Thoracic aorta (tissue), 2 donors: ENCODE results near the gene PARD3B. TPM values are rescaled to one million over a fixed set of nuclear protein-coding genes. Genes with fewer than 3 reads are reported as not detected.

Experiments
- ATAC-seq: fragments of 150-250 bp; one replicate; pipeline ENCODE4 v1.8.0; 2017; ENCODE audit warnings: low read depth; ENCODE audit not compliant: insufficient number of reproducible peaks, low FRiP score
- DNase-seq: peaks from one replicate; pipeline ENCODE4 v3.0.0-alpha.2; 2020; ENCODE audit warnings: low spot score
- H3K27ac ChIP-seq, 2 donors: fragments of 200-600 bp; sonication (generic); 1 replicate in 1 of 2; 2 replicates in 1 of 2; pipeline ENCODE4 v1.5.1; 2016; ENCODE audit warnings: mild to moderate bottlenecking in 2 of 2, moderate library complexity in 2 of 2
- H3K27me3 ChIP-seq: fragments of 200-600 bp; sonication (generic); replicated peaks from 2 replicates; pipeline ENCODE4 v1.6.0; 2016; ENCODE audit warnings: mild to moderate bottlenecking; ENCODE audit not compliant: insufficient read depth
- H3K36me3 ChIP-seq: fragments of 200-600 bp; sonication (generic); one replicate; pipeline ENCODE4 v1.5.1; 2016
- H3K4me1 ChIP-seq, 2 donors: fragments of 200-600 bp; sonication (generic); 1 replicate in 1 of 2; 2 replicates in 1 of 2; pipeline versions ENCODE4 v1.5.1 to v1.6.0; 2016; ENCODE audit warnings: low read depth in 2 of 2, mild to moderate bottlenecking in 1 of 2; ENCODE audit not compliant: control insufficient read depth in 1 of 2
- H3K4me3 ChIP-seq: fragments of 200-600 bp; sonication (generic); 2 replicates; pipeline ENCODE4 v1.5.1; 2016; ENCODE audit warnings: mild to moderate bottlenecking
- H3K9me3 ChIP-seq: fragments of 200-600 bp; sonication (generic); 2 replicates; pipeline ENCODE4 v1.5.1; 2016
- total RNA-seq, 2 donors: library from RNA; depleted of rRNA; stranded (reverse); fragments of >200 nt; gene quantifications; one replicate each; pipeline versions ENCODE4 v1.1.0 to v1.2.3, GENCODE V29; 2016
- TF ChIP-seq, protein P1 (sequence below): fragments of 200-600 bp; sonication (generic); IDR thresholded peaks from one replicate; pipeline ENCODE4 v1.5.1; 2019; ENCODE audit warnings: antibody characterized with exemption

PARD3B gene
- total RNA-seq, 2 donors from 2014 or later = 25.7 to 34.5 TPM

- no peaks in the 10 kb centered on the region for H3K36me3 ChIP-seq
- peaks cover 4 to 12% of the 10 kb centered on the region in 2 donors for H3K4me1 ChIP-seq
- TF ChIP-seq, protein P1, sequence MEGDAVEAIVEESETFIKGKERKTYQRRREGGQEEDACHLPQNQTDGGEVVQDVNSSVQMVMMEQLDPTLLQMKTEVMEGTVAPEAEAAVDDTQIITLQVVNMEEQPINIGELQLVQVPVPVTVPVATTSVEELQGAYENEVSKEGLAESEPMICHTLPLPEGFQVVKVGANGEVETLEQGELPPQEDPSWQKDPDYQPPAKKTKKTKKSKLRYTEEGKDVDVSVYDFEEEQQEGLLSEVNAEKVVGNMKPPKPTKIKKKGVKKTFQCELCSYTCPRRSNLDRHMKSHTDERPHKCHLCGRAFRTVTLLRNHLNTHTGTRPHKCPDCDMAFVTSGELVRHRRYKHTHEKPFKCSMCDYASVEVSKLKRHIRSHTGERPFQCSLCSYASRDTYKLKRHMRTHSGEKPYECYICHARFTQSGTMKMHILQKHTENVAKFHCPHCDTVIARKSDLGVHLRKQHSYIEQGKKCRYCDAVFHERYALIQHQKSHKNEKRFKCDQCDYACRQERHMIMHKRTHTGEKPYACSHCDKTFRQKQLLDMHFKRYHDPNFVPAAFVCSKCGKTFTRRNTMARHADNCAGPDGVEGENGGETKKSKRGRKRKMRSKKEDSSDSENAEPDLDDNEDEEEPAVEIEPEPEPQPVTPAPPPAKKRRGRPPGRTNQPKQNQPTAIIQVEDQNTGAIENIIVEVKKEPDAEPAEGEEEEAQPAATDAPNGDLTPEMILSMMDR = no peak
- no peak overlapping the region for H3K4me3 ChIP-seq
- no peak for ATAC-seq
- no peaks in the 10 kb centered on the region for H3K9me3 ChIP-seq
- no peak for DNase-seq
- H3K27ac ChIP-seq = no peak overlapping the region
- H3K27me3 ChIP-seq = no peaks in the 10 kb centered on the region
These were observed 856.2 kb downstream of the PARD3B start for GRCh38 chr2:205401511-205401910.

- Histone ChIP-seq H3K27me3 (no peaks in the 10 kb centered on the region), H3K27ac (no peak overlapping the region), H3K36me3 (no peaks in the 10 kb centered on the region), H3K4me3 (no peak overlapping the region), H3K4me1 (peaks cover 4 to 12% of the 10 kb centered on the region in 2 donors), H3K9me3 (no peaks in the 10 kb centered on the region)
- DNase-seq (no peak), ATAC-seq (no peak)
- TF ChIP-seq, protein P1 = no peak
These were observed 856.7 kb downstream of the PARD3B start for GRCh38 chr2:205402011-205402410.

DNA sequence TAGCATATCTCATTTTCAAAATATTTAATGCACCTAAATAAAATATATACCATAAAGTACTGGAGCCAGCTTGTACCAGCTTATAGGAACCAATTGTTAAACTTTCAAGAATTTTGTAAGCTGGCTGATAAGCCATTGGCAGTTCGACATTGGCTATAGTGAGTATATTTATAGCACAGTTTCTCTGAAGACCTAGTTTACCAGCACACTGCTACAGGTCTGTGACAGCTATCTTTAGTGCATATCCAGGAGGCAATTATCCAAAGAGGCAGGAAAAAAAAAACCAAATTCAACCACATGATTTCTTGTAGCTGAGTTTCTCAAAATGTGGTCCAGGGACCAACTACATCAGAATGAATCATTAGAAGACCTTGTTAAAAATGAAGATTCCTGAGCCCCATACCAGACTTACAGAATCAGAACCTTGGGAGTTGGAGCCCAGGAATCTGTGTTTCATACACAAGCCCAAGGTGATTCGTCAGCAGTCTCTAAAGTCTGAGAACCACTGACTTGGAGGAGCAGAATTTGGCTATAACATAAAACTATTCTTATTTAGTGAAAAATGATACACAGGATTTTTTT is 858.1 kb downstream of the PARD3B start:
- Histone ChIP-seq H3K4me3 (no peak overlapping the region), H3K4me1 (peaks cover 12 to 26% of the 10 kb centered on the region in 2 donors), H3K27ac (no peak overlapping the region), H3K27me3 (no peaks in the 10 kb centered on the region), H3K9me3 (no peaks in the 10 kb centered on the region), H3K36me3 (no peaks in the 10 kb centered on the region)
- TF ChIP-seq, protein P1 = no peak
- DNase-seq (no peak), ATAC-seq (no peak)

DNA sequence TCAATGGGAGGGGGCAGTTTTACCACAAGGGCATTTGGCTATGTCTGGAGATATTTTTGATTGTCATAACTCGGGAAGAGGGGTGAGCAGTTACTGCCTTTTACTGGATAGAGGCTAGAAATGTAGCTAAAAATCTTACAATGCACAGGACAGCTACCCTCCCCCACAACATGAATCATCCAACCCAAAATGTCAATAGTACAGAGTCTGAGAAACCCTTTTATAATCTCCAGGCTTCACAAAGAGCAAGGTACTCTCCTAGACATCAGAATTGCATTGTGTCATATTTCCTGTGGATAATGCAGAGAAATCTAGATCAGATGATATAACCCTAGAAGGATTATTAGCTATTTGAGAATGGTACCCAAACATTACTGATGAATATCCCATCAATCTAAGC is 859.9 kb downstream of the PARD3B start:
- H3K9me3 ChIP-seq = no peaks in the 10 kb centered on the region
- H3K27ac ChIP-seq = peak overlapping the region in 1 of 2 donors; percentile 30
- no peak for ATAC-seq
- H3K36me3 ChIP-seq = no peaks in the 10 kb centered on the region
- no peaks in the 10 kb centered on the region for H3K27me3 ChIP-seq
- TF ChIP-seq, protein P1 = no peak
- no peak overlapping the region for H3K4me3 ChIP-seq
- DNase-seq = no peak
- H3K4me1 ChIP-seq = peaks cover 21 to 26% of the 10 kb centered on the region in 2 donors

DNA sequence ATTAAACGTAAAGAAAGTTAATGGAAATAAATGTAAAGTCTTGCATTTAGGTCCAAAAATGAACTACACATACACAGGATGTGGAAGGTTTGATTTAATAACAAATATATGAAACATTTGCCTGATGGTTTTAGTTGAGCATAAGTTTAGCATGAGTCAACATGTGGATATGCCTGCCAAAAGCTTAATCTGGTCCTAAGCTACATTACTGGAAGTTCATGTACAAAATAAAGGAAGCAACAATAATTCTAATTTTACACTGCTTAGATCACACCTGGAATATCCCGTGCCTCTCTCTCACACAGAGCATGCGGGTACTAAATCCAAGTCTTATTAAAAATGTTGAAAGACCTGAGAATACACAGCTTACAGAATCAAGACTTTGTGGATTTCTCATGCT is 860.5 kb downstream of the PARD3B start:
- Histone ChIP-seq H3K27me3 (no peaks in the 10 kb centered on the region), H3K4me1 (peaks cover 21 to 26% of the 10 kb centered on the region in 2 donors), H3K27ac (peak overlapping the region in 1 of 2 donors; percentile 30), H3K36me3 (no peaks in the 10 kb centered on the region), H3K9me3 (no peaks in the 10 kb centered on the region), H3K4me3 (no peak overlapping the region)
- DNase-seq (no peak), ATAC-seq (peak; percentile 59)
- TF ChIP-seq, protein P1 = no peak
